HepG2 (cell line): ENCODE measurements around the gene RBM19. TPM values are rescaled to one million over a fixed set of nuclear protein-coding genes. Genes with fewer than 3 reads are reported as not detected.

Experiments used
- ATAC-seq: fragments of 200-7000 bp; cut with Tn5 transposase; 3 replicates; pipeline ENCODE4 v1.9.1; 2020; ENCODE audit warnings: mild to moderate bottlenecking, moderate library complexity
- BruUV-seq: library from RNA; stranded (reverse); fragments of 400-500 nt; replicated peaks from 2 replicates; lab custom pipeline; 2021; lab: Mats Ljungman, UMichigan
- CTCF ChIA-PET: fragments of 300-600 bp; formaldehyde crosslinking; extraction: SDS; loops from one replicate; lab custom pipeline; 2021; ENCODE audit warnings: low total read pairs, inconsistent platforms, low intra/inter-chr PET ratio; lab: Yijun Ruan, JAX
- POLR2A ChIA-PET: fragments of 350-600 bp; sonication (Branson Sonifier 250); formaldehyde crosslinking; loops from one replicate; lab custom pipeline; 2020; ENCODE audit warnings: antibody characterized with exemption, inconsistent platforms; lab: Yijun Ruan, JAX
- DNase-seq: peaks from one replicate; pipeline ENCODE4 v3.0.0-alpha.2; 2015; ENCODE audit warnings: low spot score
- FAIRE-seq: peaks from 3 replicates; lab custom pipeline; 2011; peaks lifted over from hg19 to GRCh38; lab: Jason Lieb, UNC
- H2AFZ ChIP-seq: one replicate; pipeline ENCODE4 v1.6.1; 2011; ENCODE audit warnings: low read length, inconsistent platforms
- H3K27ac ChIP-seq: fragments of 300-600 bp; 3 replicates; pipeline ENCODE4 v1.8.0; 2011; ENCODE audit warnings: mixed run types, mild to moderate bottlenecking, mixed read lengths, low read length, inconsistent platforms; ENCODE audit not compliant: insufficient read depth; ENCODE audit errors: extremely low read length
- H3K27me3 ChIP-seq, 2 experiments: fragments of 200-600 bp in 1 of 2; 2 replicates in 1 of 2; 3 replicates in 1 of 2; pipeline versions ENCODE4 v1.6.0 to v1.8.0; 2011; ENCODE audit warnings: low read length in 2 of 2, mild to moderate bottlenecking in 2 of 2, moderate library complexity in 2 of 2, inconsistent platforms in 1 of 2; ENCODE audit not compliant: insufficient read depth in 2 of 2, control insufficient read depth in 1 of 2
- H3K36me3 ChIP-seq, 2 experiments: fragments of 200-600 bp in 1 of 2; replicated peaks in 1 of 2; 2 replicates in 1 of 2; 3 replicates in 1 of 2; pipeline versions ENCODE4 v1.5.1 to v1.8.0; 2011; ENCODE audit warnings: low read length in 2 of 2, inconsistent platforms in 1 of 2; ENCODE audit not compliant: insufficient read depth in 2 of 2, control insufficient read depth in 1 of 2
- H3K4me1 ChIP-seq: 2 replicates; pipeline ENCODE4 v1.5.1; 2012; ENCODE audit warnings: low read length, inconsistent platforms; ENCODE audit not compliant: insufficient read depth
- H3K4me2 ChIP-seq: 2 replicates; pipeline ENCODE4 v1.6.0; 2011; ENCODE audit warnings: low read depth, low read length, inconsistent platforms
- H3K4me3 ChIP-seq, 3 experiments: fragments of 200-600 bp in 1 of 3; sonication (generic), shearing (Covaris generic) in 1 of 3; replicated peaks in 1 of 3; 2 replicates each; pipeline ENCODE4 v1.5.1; 2011 to 2016; ENCODE audit warnings: low read length in 3 of 3, inconsistent platforms in 2 of 3, low read depth in 2 of 3, mild to moderate bottlenecking in 2 of 3, control low read depth in 1 of 3, mixed read lengths in 1 of 3; ENCODE audit not compliant: insufficient read depth in 1 of 3
- H3K79me2 ChIP-seq: one replicate; pipeline ENCODE4 v1.6.1; 2011; ENCODE audit warnings: low read length, inconsistent platforms; ENCODE audit not compliant: insufficient read depth
- H3K9ac ChIP-seq: 2 replicates; pipeline ENCODE4 v1.6.0; 2011; ENCODE audit warnings: mild to moderate bottlenecking, low read depth, low read length, inconsistent platforms; ENCODE audit not compliant: insufficient read depth
- H3K9me3 ChIP-seq: 2 replicates; pipeline ENCODE4 v1.5.1; 2012; ENCODE audit warnings: mild to moderate bottlenecking, low read length
- H4K20me1 ChIP-seq: 2 replicates; pipeline ENCODE4 v1.6.0; 2011; ENCODE audit warnings: inconsistent platforms, mild to moderate bottlenecking, low read length, moderate library complexity; ENCODE audit not compliant: insufficient read depth
- ATRX ChIP-seq: sonication (generic); formaldehyde crosslinking; IDR thresholded peaks from 2 replicates; pipeline ENCODE4 v1.4.0; 2020; ENCODE audit warnings: missing genetic modification reagents, borderline replicate concordance
- BCL6 ChIP-seq: IDR thresholded peaks from 2 replicates; pipeline ENCODE4 v1.6.1; 2016; ENCODE audit warnings: missing genetic modification reagents, missing compliant biosample characterization
- DMAP1 ChIP-seq: IDR thresholded peaks from 2 replicates; pipeline ENCODE4 v1.6.1; 2016
- FOXC1 ChIP-seq: sonication (generic); formaldehyde crosslinking; IDR thresholded peaks from 2 replicates; pipeline ENCODE4 v1.8.0; 2022; ENCODE audit warnings: mild to moderate bottlenecking, missing genetic modification reagents, borderline replicate concordance
- IRX3 ChIP-seq: sonication (generic); formaldehyde crosslinking; IDR thresholded peaks from 2 replicates; pipeline ENCODE4 v1.8.1; 2023; ENCODE audit warnings: mild to moderate bottlenecking, low read depth, missing genetic modification reagents, borderline replicate concordance
- LCORL ChIP-seq, 2 experiments: fragments of 450-650 bp in 1 of 2; sonication (generic) in 1 of 2; formaldehyde crosslinking in 1 of 2; IDR thresholded peaks; 2 replicates each; pipeline versions ENCODE4 v1.5.0 to v1.6.1; 2017 to 2020; ENCODE audit warnings: antibody characterized with exemption in 1 of 2, missing genetic modification reagents in 1 of 2
- MAZ ChIP-seq, 2 experiments: sonication (generic) in 1 of 2; formaldehyde crosslinking in 1 of 2; IDR thresholded peaks; 2 replicates each; pipeline versions ENCODE4 v1.5.0 to v1.6.1; 2012 to 2020; ENCODE audit warnings: low read depth in 2 of 2, mild to moderate bottlenecking in 2 of 2, borderline replicate concordance in 1 of 2, improper control_type of control experiment in 1 of 2, low read length in 1 of 2, missing genetic modification reagents in 1 of 2, moderate library complexity in 1 of 2
- SOX6 ChIP-seq, 2 experiments: fragments of 450-650 bp in 1 of 2; sonication (generic) in 1 of 2; formaldehyde crosslinking in 1 of 2; IDR thresholded peaks; 2 replicates each; pipeline versions ENCODE4 v1.4.0 to v1.6.1; 2017 to 2020; ENCODE audit warnings: antibody characterized with exemption in 1 of 2, mild to moderate bottlenecking in 1 of 2, missing genetic modification reagents in 1 of 2
- ZIK1 ChIP-seq: sonication (generic); formaldehyde crosslinking; IDR thresholded peaks from 2 replicates; pipeline ENCODE4 v1.5.0; 2020; ENCODE audit warnings: mild to moderate bottlenecking, low read depth, missing genetic modification reagents, borderline replicate concordance
- ZNF329 ChIP-seq: sonication (generic); formaldehyde crosslinking; IDR thresholded peaks from 2 replicates; pipeline ENCODE4 v1.9.0; 2021; ENCODE audit warnings: low read depth, mild to moderate bottlenecking, missing genetic modification reagents
- ZNF790 ChIP-seq: sonication (generic); formaldehyde crosslinking; IDR thresholded peaks from 2 replicates; pipeline ENCODE4 v1.8.0; 2022; ENCODE audit warnings: missing genetic modification reagents, mild to moderate bottlenecking, borderline replicate concordance
- WGBS: methylation state at CpG from one replicate; pipeline ENCODE4 v1.1.6; 2017; ENCODE audit warnings: low lambda C conversion rate; 5-methylcytosine and 5-hydroxymethylcytosine counted together
- in situ Hi-C: cut with HindIII; loops from 2 replicates; pipeline ENCODE4 v1.10.0; 2017; ENCODE audit warnings: low pct_unique_long_range_greater_than_20kb; ENCODE audit not compliant: extremely low pct_ligation_motif_present
- intact Hi-C: fragments of 100-400 bp; cut with micrococcal nuclease; formaldehyde crosslinking; loops from one replicate; pipeline ENCODE4 v1.10.0; 2022; ENCODE audit not compliant: unreplicated experiment
- polyA plus RNA-seq, 8 experiments: library from polyadenylated mRNA; depleted of rRNA in 3 of 8; stranded (reverse) in 7 of 8; unstranded in 1 of 8; fragments of >200 nt; fragmentation: Illumina TruSeq in 4 of 8; extraction: Trizol in 4 of 8; gene quantifications; 2 replicates each; pipeline versions ENCODE4 v1.2.1 to v1.2.3, GENCODE V29; 2011 to 2016; ENCODE audit warnings: low read depth in 4 of 8, missing spikeins in 1 of 8, mixed read lengths in 1 of 8; ENCODE audit not compliant: insufficient read depth in 1 of 8
- total RNA-seq, 5 experiments: library from RNA; depleted of rRNA; stranded (reverse); fragments of >200 nt; fragmentation: Illumina TruSeq; extraction: Trizol; gene quantifications; 2 replicates each; pipeline ENCODE4 v1.2.3, GENCODE V29; 2016; ENCODE audit warnings: low read depth in 1 of 5
- TF ChIP-seq, protein P1 (sequence below): sonication (generic); formaldehyde crosslinking; IDR thresholded peaks from 2 replicates; pipeline ENCODE4 v1.4.0; 2020; ENCODE audit warnings: mild to moderate bottlenecking, missing genetic modification reagents, borderline replicate concordance
- TF ChIP-seq, protein P2 (sequence below): sonication (generic); formaldehyde crosslinking; IDR thresholded peaks from 2 replicates; pipeline ENCODE4 v1.4.0; 2020; ENCODE audit warnings: missing genetic modification reagents, borderline replicate concordance

RBM19 gene
- total and polyA plus RNA-seq, 2 of the 13 experiments (the other 11 are each of a cell fraction or from before 2014, with no cell fraction given): 19.3 to 32.2 TPM

DNA sequence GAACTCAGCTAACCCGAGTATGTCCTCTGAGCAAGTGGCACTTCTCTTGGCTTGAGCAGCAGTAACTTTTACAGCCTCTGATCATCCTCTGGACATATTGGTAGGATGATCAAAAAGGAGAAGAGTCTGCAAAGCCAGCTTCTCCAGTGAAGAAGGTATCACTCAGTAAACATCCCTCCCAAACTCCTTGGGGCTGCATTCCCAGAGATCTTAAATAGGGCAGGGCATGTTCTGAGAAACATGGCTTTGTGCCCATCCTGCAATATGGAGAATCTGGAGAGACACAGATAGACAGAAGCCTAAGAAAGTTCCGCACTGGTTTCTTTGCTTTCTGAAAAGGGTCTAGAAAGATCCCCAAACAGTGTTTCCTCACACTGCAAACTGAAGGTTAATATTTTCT lies 65.4 kb downstream of the RBM19 start:
- Histone ChIP-seq H4K20me1 (no peaks in the 10 kb centered on the region; the same call in 1 of the 2 replicates), H3K36me3 (peaks cover 8 to 49% of the 10 kb centered on the region in 2 experiments; a peak in 4 of 5 replicates), H2AFZ (no peak overlapping the region), H3K9ac (no peak overlapping the region), H3K79me2 (no peaks in the 10 kb centered on the region), H3K4me2 (no peak overlapping the region), H3K9me3 (no peaks in the 10 kb centered on the region), H3K27me3 (no peaks in the 10 kb centered on the region), H3K4me3 (no peak overlapping the region), H3K4me1 (no peaks in the 10 kb centered on the region), H3K27ac (no peak overlapping the region)
- POLR2A ChIA-PET: no interaction called here
- no peak for ATAC-seq
- intact Hi-C loops: no loop called here
- WGBS: 91% methylated on average over 2 of the region's 2 CpGs
- CTCF ChIA-PET: no interaction called here
- no peak for FAIRE-seq
- in situ Hi-C loops: no loop called here
- BruUV-seq: no TSS peak
- DNase-seq: no peak
- no peak for TF ChIP-seq DMAP1 (CRISPR knock-in tag)
- no peak for TF ChIP-seq MAZ (IDR thresholded peaks at IDR 0.05; ENCODE audit: borderline replicate concordance, low read depth, low read length)
- no peak for TF ChIP-seq MAZ (CRISPR knock-in tag; IDR thresholded peaks at IDR 0.05; ENCODE audit: low read depth)
- no peak for TF ChIP-seq FOXC1
- no peak for TF ChIP-seq ZNF329
- no peak for TF ChIP-seq SOX6 (IDR thresholded peaks at IDR 0.05)
- TF ChIP-seq SOX6 (CRISPR knock-in tag; IDR thresholded peaks at IDR 0.05): no peak
- no peak for TF ChIP-seq BCL6 (CRISPR knock-in tag)
- TF ChIP-seq ATRX: no peak
- TF ChIP-seq, protein P1, sequence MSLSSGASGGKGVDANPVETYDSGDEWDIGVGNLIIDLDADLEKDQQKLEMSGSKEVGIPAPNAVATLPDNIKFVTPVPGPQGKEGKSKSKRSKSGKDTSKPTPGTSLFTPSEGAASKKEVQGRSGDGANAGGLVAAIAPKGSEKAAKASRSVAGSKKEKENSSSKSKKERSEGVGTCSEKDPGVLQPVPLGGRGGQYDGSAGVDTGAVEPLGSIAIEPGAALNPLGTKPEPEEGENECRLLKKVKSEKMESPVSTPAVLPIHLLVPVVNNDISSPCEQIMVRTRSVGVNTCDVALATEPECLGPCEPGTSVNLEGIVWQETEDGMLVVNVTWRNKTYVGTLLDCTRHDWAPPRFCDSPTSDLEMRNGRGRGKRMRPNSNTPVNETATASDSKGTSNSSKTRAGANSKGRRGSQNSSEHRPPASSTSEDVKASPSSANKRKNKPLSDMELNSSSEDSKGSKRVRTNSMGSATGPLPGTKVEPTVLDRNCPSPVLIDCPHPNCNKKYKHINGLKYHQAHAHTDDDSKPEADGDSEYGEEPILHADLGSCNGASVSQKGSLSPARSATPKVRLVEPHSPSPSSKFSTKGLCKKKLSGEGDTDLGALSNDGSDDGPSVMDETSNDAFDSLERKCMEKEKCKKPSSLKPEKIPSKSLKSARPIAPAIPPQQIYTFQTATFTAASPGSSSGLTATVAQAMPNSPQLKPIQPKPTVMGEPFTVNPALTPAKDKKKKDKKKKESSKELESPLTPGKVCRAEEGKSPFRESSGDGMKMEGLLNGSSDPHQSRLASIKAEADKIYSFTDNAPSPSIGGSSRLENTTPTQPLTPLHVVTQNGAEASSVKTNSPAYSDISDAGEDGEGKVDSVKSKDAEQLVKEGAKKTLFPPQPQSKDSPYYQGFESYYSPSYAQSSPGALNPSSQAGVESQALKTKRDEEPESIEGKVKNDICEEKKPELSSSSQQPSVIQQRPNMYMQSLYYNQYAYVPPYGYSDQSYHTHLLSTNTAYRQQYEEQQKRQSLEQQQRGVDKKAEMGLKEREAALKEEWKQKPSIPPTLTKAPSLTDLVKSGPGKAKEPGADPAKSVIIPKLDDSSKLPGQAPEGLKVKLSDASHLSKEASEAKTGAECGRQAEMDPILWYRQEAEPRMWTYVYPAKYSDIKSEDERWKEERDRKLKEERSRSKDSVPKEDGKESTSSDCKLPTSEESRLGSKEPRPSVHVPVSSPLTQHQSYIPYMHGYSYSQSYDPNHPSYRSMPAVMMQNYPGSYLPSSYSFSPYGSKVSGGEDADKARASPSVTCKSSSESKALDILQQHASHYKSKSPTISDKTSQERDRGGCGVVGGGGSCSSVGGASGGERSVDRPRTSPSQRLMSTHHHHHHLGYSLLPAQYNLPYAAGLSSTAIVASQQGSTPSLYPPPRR: no peak
- no peak for TF ChIP-seq LCORL (IDR thresholded peaks at IDR 0.05)
- TF ChIP-seq LCORL (CRISPR knock-in tag; IDR thresholded peaks at IDR 0.05): no peak
- TF ChIP-seq, protein P2, sequence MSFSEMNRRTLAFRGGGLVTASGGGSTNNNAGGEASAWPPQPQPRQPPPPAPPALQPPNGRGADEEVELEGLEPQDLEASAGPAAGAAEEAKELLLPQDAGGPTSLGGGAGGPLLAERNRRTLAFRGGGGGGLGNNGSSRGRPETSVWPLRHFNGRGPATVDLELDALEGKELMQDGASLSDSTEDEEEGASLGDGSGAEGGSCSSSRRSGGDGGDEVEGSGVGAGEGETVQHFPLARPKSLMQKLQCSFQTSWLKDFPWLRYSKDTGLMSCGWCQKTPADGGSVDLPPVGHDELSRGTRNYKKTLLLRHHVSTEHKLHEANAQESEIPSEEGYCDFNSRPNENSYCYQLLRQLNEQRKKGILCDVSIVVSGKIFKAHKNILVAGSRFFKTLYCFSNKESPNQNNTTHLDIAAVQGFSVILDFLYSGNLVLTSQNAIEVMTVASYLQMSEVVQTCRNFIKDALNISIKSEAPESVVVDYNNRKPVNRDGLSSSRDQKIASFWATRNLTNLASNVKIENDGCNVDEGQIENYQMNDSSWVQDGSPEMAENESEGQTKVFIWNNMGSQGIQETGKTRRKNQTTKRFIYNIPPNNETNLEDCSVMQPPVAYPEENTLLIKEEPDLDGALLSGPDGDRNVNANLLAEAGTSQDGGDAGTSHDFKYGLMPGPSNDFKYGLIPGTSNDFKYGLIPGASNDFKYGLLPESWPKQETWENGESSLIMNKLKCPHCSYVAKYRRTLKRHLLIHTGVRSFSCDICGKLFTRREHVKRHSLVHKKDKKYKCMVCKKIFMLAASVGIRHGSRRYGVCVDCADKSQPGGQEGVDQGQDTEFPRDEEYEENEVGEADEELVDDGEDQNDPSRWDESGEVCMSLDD: no peak
- TF ChIP-seq ZNF790: no peak
- TF ChIP-seq ZIK1 (CRISPR knock-in tag): no peak
- no peak for TF ChIP-seq IRX3
